ENCODE data around the gene DDX41. TPM values are rescaled to one million over a fixed set of nuclear protein-coding genes. Genes with fewer than 3 reads are reported as not detected.

DDX41 gene
- total RNA-seq, 2 donors from 2014 or later: 53.7 to 138 TPM

DNA sequence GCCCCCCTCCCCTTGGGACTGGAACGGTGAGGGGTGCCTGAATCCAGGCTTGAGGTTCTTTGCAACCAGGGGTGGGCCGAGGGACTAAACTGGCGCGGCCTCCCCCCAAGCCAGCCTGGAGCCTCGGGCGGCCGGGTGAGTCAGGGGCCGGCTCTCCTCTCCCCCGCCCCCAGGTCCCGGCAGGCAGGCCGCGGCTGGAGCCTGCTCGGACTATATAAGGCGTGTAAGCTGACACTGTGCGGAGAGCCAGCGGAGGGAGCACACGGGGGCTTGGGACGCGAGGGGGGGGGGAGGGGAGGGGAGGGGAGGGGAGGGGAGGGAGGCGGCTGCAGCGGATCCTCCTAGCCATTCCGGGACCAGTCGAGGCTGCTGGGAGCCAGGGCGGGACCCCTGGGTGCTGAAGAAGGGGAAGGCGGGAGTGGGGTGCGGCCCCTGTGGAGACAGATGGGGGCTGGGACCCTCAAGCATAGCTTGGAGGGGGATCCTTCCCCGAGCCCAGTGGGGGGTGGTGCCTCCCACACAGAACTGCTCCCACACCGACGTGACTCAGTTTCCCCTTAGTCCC, 20.0 kb downstream of the DDX41 start:
- peaks cover 26% of the 10 kb centered on the region for H3K36me3 ChIP-seq
- peak overlapping the region; percentile 90 for H3K4me3 ChIP-seq
- H3K27ac ChIP-seq: peak overlapping the region; percentile 100
- no peaks in the 10 kb centered on the region for H3K9me3 ChIP-seq
- ATAC-seq (ENCODE audit: insufficient number of reproducible peaks, low FRiP score, low read depth) (peak; percentile 17), DNase-seq (ENCODE audit: low spot score) (peak; percentile 86)
- H3K27me3 ChIP-seq (replicated peaks; ENCODE audit: insufficient read depth): no peaks in the 10 kb centered on the region
- peaks cover 40 to 56% of the 10 kb centered on the region in 2 donors for H3K4me1 ChIP-seq (ENCODE audit: control insufficient read depth in 1 of 2, low read depth in 2 of 2)
- TF ChIP-seq, protein P1, sequence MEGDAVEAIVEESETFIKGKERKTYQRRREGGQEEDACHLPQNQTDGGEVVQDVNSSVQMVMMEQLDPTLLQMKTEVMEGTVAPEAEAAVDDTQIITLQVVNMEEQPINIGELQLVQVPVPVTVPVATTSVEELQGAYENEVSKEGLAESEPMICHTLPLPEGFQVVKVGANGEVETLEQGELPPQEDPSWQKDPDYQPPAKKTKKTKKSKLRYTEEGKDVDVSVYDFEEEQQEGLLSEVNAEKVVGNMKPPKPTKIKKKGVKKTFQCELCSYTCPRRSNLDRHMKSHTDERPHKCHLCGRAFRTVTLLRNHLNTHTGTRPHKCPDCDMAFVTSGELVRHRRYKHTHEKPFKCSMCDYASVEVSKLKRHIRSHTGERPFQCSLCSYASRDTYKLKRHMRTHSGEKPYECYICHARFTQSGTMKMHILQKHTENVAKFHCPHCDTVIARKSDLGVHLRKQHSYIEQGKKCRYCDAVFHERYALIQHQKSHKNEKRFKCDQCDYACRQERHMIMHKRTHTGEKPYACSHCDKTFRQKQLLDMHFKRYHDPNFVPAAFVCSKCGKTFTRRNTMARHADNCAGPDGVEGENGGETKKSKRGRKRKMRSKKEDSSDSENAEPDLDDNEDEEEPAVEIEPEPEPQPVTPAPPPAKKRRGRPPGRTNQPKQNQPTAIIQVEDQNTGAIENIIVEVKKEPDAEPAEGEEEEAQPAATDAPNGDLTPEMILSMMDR (IDR thresholded peaks at IDR 0.05): no peak

DNA sequence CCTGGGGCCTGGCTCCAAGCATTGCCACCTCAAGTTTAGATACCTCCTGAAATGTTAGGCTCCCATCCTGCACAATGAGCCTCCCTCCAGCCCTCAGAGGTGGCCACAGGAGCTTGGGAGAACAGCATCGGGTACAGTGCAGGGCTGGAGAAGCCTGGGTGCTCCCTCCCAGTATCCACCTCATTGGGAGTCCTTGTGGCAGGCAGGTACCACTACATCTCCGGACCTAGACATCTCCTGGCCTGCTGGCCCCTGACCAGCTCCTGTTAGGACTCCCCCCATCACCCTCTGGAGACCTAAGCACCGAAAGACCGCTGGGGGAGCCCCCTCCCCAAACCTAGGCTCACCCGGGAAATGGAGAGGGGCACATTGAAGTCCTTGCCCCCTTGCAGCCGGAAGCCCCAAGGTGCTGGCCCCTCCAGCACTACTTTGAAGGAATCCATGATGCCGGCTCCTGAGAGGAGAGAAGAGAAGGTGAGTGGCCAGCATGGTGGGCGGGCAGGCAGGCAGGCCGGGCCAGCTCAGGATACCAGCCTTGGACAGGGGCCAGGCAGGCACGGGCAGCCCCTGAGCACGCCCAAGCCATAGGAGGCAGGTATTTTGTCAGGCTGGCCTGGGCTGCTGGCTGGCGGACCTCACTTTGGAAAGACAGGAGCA, 20.6 kb downstream of the DDX41 start:
- Histone ChIP-seq H3K4me1 (ENCODE audit: control insufficient read depth in 1 of 2, low read depth in 2 of 2) (peaks cover 40 to 61% of the 10 kb centered on the region in 2 donors), H3K27ac (peak overlapping the region; percentile 100), H3K27me3 (replicated peaks; ENCODE audit: insufficient read depth) (no peaks in the 10 kb centered on the region), H3K9me3 (no peaks in the 10 kb centered on the region), H3K36me3 (peaks cover 27% of the 10 kb centered on the region), H3K4me3 (peak overlapping the region; percentile 90)
- ATAC-seq (ENCODE audit: insufficient number of reproducible peaks, low FRiP score, low read depth): no peak
- TF ChIP-seq, protein P1 (IDR thresholded peaks at IDR 0.05): peak; percentile 48
- DNase-seq (ENCODE audit: low spot score): no peak

GRCh38 chr5:177495243-177496060, 21.3 kb downstream of the DDX41 start:
- Histone ChIP-seq H3K9me3 (no peaks in the 10 kb centered on the region), H3K4me1 (ENCODE audit: control insufficient read depth in 1 of 2, low read depth in 2 of 2) (peaks cover 48 to 68% of the 10 kb centered on the region in 2 donors), H3K36me3 (peaks cover 34% of the 10 kb centered on the region), H3K27me3 (replicated peaks; ENCODE audit: insufficient read depth) (no peaks in the 10 kb centered on the region), H3K4me3 (peak overlapping the region; percentile 90), H3K27ac (peak overlapping the region; percentile 100)
- ATAC-seq (ENCODE audit: insufficient number of reproducible peaks, low FRiP score, low read depth): peak; percentile 10
- TF ChIP-seq, protein P1 (IDR thresholded peaks at IDR 0.05): no peak
- peak; percentile 76 for DNase-seq (ENCODE audit: low spot score)

DNA sequence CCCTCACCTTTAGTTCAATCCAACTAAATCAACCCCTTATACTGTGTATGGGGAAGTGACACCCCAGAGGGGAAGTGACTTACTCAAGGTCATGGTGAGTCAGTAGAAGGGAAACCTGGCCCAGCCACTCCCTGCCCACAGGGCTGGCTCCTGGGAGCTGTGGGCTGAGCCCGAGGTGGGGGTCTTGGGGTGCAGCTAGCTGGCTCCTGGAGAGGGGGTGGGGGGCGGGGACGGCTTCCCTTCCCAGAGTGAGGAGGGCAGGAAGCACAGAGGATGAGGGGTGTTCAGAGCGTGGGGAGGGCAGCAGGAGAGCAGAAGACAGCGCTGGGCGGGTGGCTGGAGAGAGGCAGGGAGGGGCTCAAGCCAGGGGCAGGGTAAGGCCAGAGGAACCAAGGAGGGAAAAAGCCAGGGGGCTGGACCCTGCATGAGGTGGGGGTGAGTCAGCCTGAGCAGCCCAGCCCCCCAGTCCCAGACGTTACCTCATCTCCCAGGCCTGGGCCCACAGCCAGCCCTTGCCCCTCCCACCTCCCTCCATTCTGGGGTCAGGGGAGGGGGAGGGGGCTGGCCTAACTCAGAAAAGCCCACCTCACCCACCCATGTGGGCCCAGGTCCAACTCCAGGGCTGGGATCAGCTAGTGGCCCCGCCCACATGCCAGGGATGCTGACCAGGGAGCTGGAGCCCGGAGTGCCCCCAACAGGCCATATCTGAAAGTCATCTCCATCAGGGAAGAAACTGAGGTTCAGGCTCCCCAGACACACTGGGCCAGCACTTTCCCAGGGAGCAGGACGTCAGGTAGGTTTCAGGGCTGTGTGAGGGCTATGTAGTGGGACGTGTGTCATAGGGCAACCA, 22.2 kb downstream of the DDX41 start:
- TF ChIP-seq, protein P1 (IDR thresholded peaks at IDR 0.05): peak; percentile 27
- Histone ChIP-seq H3K27me3 (replicated peaks; ENCODE audit: insufficient read depth) (no peaks in the 10 kb centered on the region), H3K4me3 (peak overlapping the region; percentile 90), H3K27ac (peak overlapping the region; percentile 100), H3K4me1 (ENCODE audit: control insufficient read depth in 1 of 2, low read depth in 2 of 2) (peaks cover 55 to 77% of the 10 kb centered on the region in 2 donors), H3K9me3 (no peaks in the 10 kb centered on the region), H3K36me3 (peaks cover 43% of the 10 kb centered on the region)
- DNase-seq (ENCODE audit: low spot score) (peak; percentile 83), ATAC-seq (ENCODE audit: insufficient number of reproducible peaks, low FRiP score, low read depth) (peak; percentile 27)
